GM23338 (cell line): ENCODE data around the gene BRI3. TPM values are rescaled to one million over a fixed set of nuclear protein-coding genes. Genes with fewer than 3 reads are reported as not detected.

Experiments used
- ATAC-seq: fragments of 200-7000 bp; cut with Tn5 transposase; 3 replicates; pipeline ENCODE4 v1.9.1; 2020
- DNase-seq: peaks from one replicate; pipeline ENCODE4 v3.0.0-alpha.2; 2015; ENCODE audit warnings: low spot score
- H2AFZ ChIP-seq: fragments of 200-600 bp; sonication (generic); 2 replicates; pipeline ENCODE4 v1.8.0; 2016; ENCODE audit warnings: antibody characterized with exemption, mild to moderate bottlenecking, moderate library complexity
- H3F3A ChIP-seq: fragments of 200-600 bp; sonication (generic); replicated peaks from 2 replicates; pipeline ENCODE4 v1.8.0; 2017; ENCODE audit warnings: antibody characterized with exemption, mixed run types, low read depth
- H3K27ac ChIP-seq: fragments of 200-600 bp; sonication (generic); 2 replicates; pipeline ENCODE4 v1.6.1; 2016; ENCODE audit warnings: low read depth
- H3K27me3 ChIP-seq: fragments of 200-600 bp; sonication (generic); 2 replicates; pipeline ENCODE4 v1.8.0; 2016; ENCODE audit warnings: mild to moderate bottlenecking, mixed run types, moderate library complexity; ENCODE audit not compliant: insufficient read depth
- H3K36me3 ChIP-seq: fragments of 200-600 bp; sonication (generic); 2 replicates; pipeline ENCODE4 v1.8.0; 2016; ENCODE audit warnings: mild to moderate bottlenecking; ENCODE audit not compliant: insufficient read depth
- H3K4me1 ChIP-seq: fragments of 200-600 bp; sonication (generic); 2 replicates; pipeline ENCODE4 v1.8.0; 2016; ENCODE audit warnings: mild to moderate bottlenecking, moderate library complexity; ENCODE audit not compliant: insufficient read depth
- H3K4me2 ChIP-seq: fragments of 200-600 bp; sonication (generic); 2 replicates; pipeline ENCODE4 v1.7.1; 2017; ENCODE audit warnings: mixed run types
- H3K4me3 ChIP-seq: fragments of 200-600 bp; sonication (generic); 2 replicates; pipeline ENCODE4 v1.6.1; 2016; ENCODE audit warnings: mixed run types
- H3K79me2 ChIP-seq: fragments of 200-600 bp; sonication (generic); replicated peaks from 2 replicates; pipeline ENCODE4 v1.8.0; 2017; ENCODE audit warnings: mild to moderate bottlenecking; ENCODE audit not compliant: insufficient read depth
- H3K9me2 ChIP-seq: fragments of 200-600 bp; sonication (generic); 2 replicates; pipeline ENCODE4 v1.8.0; 2017; ENCODE audit not compliant: insufficient read depth
- H4K20me1 ChIP-seq: fragments of 200-600 bp; sonication (generic); replicated peaks from 2 replicates; pipeline ENCODE4 v1.8.0; 2017; ENCODE audit warnings: mild to moderate bottlenecking; ENCODE audit not compliant: insufficient read depth
- H3K27ac Mint-ChIP-seq: 2 replicates; pipeline ENCODE4 v1.8.0; 2020; ENCODE audit warnings: inconsistent platforms, mild to moderate bottlenecking, moderate library complexity, mixed read lengths
- H3K27me3 Mint-ChIP-seq: 3 replicates; pipeline ENCODE4 v1.8.0; 2022; ENCODE audit warnings: low read depth, mild to moderate bottlenecking, moderate library complexity, mixed read lengths, inconsistent platforms; ENCODE audit not compliant: insufficient read depth, poor library complexity
- H3K36me3 Mint-ChIP-seq: 3 replicates; pipeline ENCODE4 v1.8.0; 2021; ENCODE audit warnings: low read depth, mild to moderate bottlenecking, inconsistent platforms, moderate library complexity, mixed read lengths
- H3K4me1 Mint-ChIP-seq: 3 replicates; pipeline ENCODE4 v1.8.0; 2020; ENCODE audit warnings: mild to moderate bottlenecking, inconsistent platforms, mixed read lengths
- H3K4me3 Mint-ChIP-seq: 3 replicates; pipeline ENCODE4 v1.8.0; 2021; ENCODE audit warnings: moderate library complexity, mild to moderate bottlenecking, inconsistent platforms, mixed read lengths
- H3K9me3 Mint-ChIP-seq: 3 replicates; pipeline ENCODE4 v1.8.0; 2020; ENCODE audit warnings: moderate library complexity, mild to moderate bottlenecking, inconsistent platforms, mixed read lengths
- CREB1 ChIP-seq: fragments of 250-450 bp; sonication (Bioruptor Pico); IDR thresholded peaks from 2 replicates; pipeline ENCODE4 v1.5.0; 2020; ENCODE audit warnings: low read depth, mild to moderate bottlenecking, moderate library complexity
- JUNB ChIP-seq: IDR thresholded peaks from one replicate; pipeline ENCODE4 v1.6.1; 2016; ENCODE audit warnings: antibody characterized with exemption; ENCODE audit not compliant: unreplicated experiment
- NANOG ChIP-seq: IDR thresholded peaks from 2 replicates; pipeline ENCODE4 v1.6.1; 2016; ENCODE audit warnings: antibody characterized with exemption, borderline replicate concordance
- ZNF114 ChIP-seq: fragments of 250-450 bp; sonication (Bioruptor Pico); IDR thresholded peaks from 2 replicates; pipeline ENCODE4 v1.5.0; 2020; ENCODE audit warnings: mild to moderate bottlenecking, moderate library complexity
- ZNF331 ChIP-seq: fragments of 250-450 bp; sonication (Bioruptor Pico); IDR thresholded peaks from 2 replicates; pipeline ENCODE4 v1.5.0; 2020; ENCODE audit warnings: low read depth, mild to moderate bottlenecking, moderate library complexity
- polyA plus RNA-seq: library from polyadenylated mRNA; unstranded; fragments of >200 nt; fragmentation: Nextera tagmentation; extraction: Ambion mirVana; gene quantifications from 2 replicates; pipeline ENCODE4 v1.2.1, GENCODE V29; 2016
- total RNA-seq: library from RNA; depleted of rRNA; stranded (reverse); fragments of >200 nt; shearing (Covaris generic); gene quantifications from 2 replicates; pipeline ENCODE4 v1.2.3, GENCODE V29; 2014
- TF ChIP-seq, protein P1 (sequence below): fragments of 250-450 bp; sonication (Bioruptor Pico); IDR thresholded peaks from 2 replicates; pipeline ENCODE4 v1.5.0; 2020; ENCODE audit warnings: mild to moderate bottlenecking, moderate library complexity
- TF ChIP-seq, protein P2 (sequence below): IDR thresholded peaks from 2 replicates; pipeline ENCODE4 v1.6.1; 2016; ENCODE audit warnings: antibody characterized with exemption

BRI3 gene
- total and polyA plus RNA-seq, 2 experiments from 2014 or later: 21.7 to 66.1 TPM

DNA sequence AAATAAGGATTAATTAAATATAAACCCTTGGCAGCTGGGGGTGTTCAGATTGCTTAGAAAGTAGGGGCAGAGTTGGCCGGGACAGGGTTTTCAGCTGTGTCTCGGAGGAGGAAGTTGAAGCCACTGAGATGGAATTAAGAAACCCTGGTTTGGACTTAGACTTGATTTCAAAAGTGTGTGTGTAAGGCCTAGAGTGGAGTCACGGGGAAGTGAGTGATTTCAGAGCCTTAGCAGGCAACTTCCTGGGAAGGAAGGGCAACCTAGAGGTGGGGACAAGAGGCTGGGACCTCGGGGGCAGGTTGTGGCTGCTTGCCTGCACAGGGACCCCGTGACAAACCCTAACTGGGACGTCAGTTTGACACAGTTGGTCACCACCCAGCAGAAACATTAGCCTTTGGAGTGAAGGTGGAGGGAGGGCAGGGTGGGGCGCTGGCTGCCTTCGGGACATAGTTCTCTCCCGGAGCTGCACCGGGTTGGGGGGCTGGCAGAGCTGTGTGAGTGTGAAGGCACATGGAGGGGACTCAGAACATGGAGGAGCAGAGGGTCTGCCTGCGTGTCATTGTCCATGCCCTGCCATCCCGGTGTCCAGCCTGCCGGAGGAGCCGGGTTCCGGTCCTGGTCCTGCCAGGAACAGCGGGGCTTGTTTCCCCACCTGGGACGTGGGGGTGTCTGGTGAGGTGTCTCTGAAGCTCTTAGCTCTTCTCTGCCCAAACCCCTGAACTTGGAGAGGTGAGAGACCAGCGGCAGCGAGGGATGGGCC is 1.8 kb downstream of the BRI3 start (continued):
- TF ChIP-seq, protein P1, sequence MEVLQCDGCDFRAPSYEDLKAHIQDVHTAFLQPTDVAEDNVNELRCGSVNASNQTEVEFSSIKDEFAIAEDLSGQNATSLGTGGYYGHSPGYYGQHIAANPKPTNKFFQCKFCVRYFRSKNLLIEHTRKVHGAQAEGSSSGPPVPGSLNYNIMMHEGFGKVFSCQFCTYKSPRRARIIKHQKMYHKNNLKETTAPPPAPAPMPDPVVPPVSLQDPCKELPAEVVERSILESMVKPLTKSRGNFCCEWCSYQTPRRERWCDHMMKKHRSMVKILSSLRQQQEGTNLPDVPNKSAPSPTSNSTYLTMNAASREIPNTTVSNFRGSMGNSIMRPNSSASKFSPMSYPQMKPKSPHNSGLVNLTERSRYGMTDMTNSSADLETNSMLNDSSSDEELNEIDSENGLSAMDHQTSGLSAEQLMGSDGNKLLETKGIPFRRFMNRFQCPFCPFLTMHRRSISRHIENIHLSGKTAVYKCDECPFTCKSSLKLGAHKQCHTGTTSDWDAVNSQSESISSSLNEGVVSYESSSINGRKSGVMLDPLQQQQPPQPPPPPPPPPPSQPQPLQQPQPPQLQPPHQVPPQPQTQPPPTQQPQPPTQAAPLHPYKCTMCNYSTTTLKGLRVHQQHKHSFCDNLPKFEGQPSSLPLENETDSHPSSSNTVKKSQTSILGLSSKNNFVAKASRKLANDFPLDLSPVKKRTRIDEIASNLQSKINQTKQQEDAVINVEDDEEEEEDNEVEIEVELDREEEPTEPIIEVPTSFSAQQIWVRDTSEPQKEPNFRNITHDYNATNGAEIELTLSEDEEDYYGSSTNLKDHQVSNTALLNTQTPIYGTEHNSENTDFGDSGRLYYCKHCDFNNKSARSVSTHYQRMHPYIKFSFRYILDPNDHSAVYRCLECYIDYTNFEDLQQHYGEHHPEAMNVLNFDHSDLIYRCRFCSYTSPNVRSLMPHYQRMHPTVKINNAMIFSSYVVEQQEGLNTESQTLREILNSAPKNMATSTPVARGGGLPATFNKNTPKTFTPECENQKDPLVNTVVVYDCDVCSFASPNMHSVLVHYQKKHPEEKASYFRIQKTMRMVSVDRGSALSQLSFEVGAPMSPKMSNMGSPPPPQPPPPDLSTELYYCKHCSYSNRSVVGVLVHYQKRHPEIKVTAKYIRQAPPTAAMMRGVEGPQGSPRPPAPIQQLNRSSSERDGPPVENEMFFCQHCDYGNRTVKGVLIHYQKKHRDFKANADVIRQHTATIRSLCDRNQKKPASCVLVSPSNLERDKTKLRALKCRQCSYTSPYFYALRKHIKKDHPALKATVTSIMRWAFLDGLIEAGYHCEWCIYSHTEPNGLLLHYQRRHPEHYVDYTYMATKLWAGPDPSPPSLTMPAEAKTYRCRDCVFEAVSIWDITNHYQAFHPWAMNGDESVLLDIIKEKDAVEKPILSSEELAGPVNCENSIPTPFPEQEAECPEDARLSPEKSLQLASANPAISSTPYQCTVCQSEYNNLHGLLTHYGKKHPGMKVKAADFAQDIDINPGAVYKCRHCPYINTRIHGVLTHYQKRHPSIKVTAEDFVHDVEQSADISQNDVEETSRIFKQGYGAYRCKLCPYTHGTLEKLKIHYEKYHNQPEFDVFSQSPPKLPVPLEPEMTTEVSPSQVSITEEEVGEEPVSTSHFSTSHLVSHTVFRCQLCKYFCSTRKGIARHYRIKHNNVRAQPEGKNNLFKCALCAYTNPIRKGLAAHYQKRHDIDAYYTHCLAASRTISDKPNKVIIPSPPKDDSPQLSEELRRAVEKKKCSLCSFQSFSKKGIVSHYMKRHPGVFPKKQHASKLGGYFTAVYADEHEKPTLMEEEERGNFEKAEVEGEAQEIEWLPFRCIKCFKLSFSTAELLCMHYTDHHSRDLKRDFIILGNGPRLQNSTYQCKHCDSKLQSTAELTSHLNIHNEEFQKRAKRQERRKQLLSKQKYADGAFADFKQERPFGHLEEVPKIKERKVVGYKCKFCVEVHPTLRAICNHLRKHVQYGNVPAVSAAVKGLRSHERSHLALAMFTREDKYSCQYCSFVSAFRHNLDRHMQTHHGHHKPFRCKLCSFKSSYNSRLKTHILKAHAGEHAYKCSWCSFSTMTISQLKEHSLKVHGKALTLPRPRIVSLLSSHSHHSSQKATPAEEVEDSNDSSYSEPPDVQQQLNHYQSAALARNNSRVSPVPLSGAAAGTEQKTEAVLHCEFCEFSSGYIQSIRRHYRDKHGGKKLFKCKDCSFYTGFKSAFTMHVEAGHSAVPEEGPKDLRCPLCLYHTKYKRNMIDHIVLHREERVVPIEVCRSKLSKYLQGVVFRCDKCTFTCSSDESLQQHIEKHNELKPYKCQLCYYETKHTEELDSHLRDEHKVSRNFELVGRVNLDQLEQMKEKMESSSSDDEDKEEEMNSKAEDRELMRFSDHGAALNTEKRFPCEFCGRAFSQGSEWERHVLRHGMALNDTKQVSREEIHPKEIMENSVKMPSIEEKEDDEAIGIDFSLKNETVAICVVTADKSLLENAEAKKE (CRISPR knock-in tag): no peak
- TF ChIP-seq JUNB: no peak

DNA sequence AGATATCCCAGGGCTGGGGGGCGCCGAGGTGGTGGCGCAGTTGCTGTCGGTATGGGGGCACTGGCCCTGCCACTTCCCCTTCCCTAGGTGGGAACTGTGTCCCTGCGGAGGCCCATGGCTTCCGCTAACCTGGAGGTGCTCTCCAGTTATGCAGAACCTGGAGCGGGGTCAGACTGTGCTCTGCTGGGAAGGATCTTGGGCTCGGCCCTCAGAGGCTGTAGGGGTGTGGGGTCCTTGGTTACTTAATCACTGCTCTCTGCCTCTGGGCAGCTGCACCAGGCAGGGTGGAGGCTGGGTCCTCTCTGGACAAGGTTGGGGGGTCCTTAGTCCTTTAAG is 2.4 kb downstream of the BRI3 start:
- Mint-ChIP-seq H3K36me3 (peaks cover 8% of the 10 kb centered on the region), H3K9me3 (no peaks in the 10 kb centered on the region; the same call in 2 of the 3 replicates), H3K4me3 (no peak overlapping the region), H3K27me3 (peaks cover 13% of the 10 kb centered on the region), H3K27ac (no peak overlapping the region), H3K4me1 (peaks cover 36% of the 10 kb centered on the region)
- DNase-seq (no peak), ATAC-seq (no peak)
- 0 out of 2 replicates have a peak, but pooled peaks cover 4% of the 10 kb centered on the region for H3F3A ChIP-seq
- H3K79me2 ChIP-seq: peaks cover 53% of the 10 kb centered on the region
- peaks cover 30% of the 10 kb centered on the region for H3K4me1 ChIP-seq
- no peak overlapping the region for H2AFZ ChIP-seq
- H3K4me2 ChIP-seq: no peak overlapping the region
- H3K27ac ChIP-seq: no peak overlapping the region
- H3K27me3 ChIP-seq: no peaks in the 10 kb centered on the region
- H3K9me2 ChIP-seq: no peaks in the 10 kb centered on the region
- peaks cover 18% of the 10 kb centered on the region for H4K20me1 ChIP-seq
- no peak overlapping the region; the same call in 1 of the 2 replicates for H3K4me3 ChIP-seq
- H3K36me3 ChIP-seq: no peaks in the 10 kb centered on the region
- TF ChIP-seq, protein P2, sequence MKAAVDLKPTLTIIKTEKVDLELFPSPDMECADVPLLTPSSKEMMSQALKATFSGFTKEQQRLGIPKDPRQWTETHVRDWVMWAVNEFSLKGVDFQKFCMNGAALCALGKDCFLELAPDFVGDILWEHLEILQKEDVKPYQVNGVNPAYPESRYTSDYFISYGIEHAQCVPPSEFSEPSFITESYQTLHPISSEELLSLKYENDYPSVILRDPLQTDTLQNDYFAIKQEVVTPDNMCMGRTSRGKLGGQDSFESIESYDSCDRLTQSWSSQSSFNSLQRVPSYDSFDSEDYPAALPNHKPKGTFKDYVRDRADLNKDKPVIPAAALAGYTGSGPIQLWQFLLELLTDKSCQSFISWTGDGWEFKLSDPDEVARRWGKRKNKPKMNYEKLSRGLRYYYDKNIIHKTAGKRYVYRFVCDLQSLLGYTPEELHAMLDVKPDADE: no peak
- no peak for TF ChIP-seq JUNB
- TF ChIP-seq ZNF331 (CRISPR knock-in tag): no peak
- no peak for TF ChIP-seq CREB1
- TF ChIP-seq ZNF114: no peak
- TF ChIP-seq, protein P1 (CRISPR knock-in tag): no peak
- no peak for TF ChIP-seq NANOG
